Hepatic stellate cell (primary cell): ENCODE results near the gene FAM53A.

Experiments
- DNase-seq: peaks from one replicate; pipeline ENCODE4 v3.0.0; 2011; ENCODE audit warnings: low spot score

FAM53A gene

GRCh38 chr4:1683736-1684505, at the start of gene FAM53A:
Gene FAM53A, minus strand, starts transcription at chr4:1684313. Its CDS starts 15,572 bp downstream, at chr4:1668741.
- peak; percentile 84 for DNase-seq

DNA sequence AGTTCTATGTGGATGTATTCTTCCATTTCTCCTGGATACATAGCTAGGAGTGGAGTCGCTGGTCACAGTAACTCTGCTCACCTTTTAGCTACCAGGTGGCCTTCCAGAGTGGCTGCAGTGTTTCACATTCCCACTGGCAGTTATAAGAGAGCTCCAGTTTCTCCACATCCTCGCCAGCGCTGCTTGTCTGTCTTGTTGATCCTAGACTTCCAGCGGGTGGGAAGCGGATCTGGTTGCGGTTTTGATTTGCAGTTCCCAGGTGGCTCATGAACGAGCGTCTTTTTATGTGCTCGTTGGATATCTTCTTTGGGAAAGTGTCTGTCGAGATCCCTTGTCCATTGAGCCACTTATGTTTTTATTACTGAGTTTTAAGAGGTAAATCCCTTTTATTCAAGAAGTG, 48.8 kb upstream of the FAM53A start:
- DNase-seq, result no peak

DNA sequence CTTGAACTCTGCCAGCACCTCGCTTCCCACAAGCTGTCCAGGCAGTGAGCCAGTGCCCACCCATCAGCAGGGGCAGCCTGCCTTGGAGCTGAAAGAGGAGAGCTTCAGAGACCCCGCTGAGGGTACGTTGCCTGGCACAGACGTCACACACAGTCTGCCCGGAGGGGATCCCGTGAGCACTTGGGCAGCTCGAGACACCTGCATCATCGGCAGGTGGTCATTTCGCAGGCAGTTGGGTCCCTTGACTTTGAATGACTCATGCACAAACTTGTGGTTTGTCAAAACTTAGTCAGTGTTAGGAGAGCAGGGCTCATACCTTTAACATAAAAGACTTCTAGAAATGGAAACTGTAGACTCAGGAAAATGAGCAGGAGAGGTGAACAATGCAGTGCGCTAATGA, 47.1 kb upstream of the FAM53A start:
- DNase-seq, result no peak

- no peak for DNase-seq
Measured at GRCh38 chr4:1730532-1731135, 46.5 kb upstream of the FAM53A start.

- no peak for DNase-seq
Measured at GRCh38 chr4:1728061-1728980, 44.2 kb upstream of the FAM53A start.

GRCh38 chr4:1727117-1728031, 43.3 kb upstream of the FAM53A start:
- peak; percentile 77 for DNase-seq

DNA sequence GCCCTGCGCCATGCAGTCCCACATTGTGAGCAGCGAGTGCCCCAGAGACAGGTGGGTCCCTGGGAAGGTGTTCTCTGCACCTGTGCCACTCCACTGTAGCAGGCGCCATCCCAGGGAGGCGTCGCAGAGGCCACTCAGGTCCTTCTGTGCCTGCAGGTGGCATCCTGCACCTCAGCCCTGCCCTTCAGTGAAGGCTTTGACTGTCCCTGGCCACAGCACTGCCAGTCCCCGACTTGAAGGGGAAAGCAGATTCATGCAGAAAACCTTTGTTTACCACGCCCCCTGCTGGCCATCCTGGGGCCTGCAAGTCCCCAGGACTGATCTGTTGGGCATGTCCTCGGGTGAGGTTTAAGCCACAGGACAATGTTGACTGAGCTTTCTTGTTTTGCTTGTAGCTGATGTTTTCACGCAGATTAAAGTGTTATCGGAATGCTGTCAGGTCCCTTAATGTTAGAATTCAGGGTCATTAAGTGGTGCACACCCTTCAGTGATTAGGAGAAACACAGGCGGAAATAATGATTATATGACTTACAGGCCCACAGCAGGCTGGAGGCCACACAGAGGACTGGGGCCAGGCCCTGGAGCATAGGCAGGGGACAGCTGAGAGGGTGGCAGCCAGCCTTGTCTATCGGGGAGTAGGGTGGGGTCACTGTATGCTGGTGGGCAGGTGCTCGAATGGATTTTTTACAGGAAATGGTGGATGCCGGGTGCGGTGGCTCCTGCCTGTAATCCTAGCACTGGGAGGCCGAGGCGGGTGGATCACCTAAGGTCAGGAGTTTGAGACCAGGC, 42.2 kb upstream of the FAM53A start:
- DNase-seq, result peak; percentile 90

- no peak for DNase-seq
Measured at GRCh38 chr4:1725521-1725920, 41.4 kb upstream of the FAM53A start.

GRCh38 chr4:1723131-1723801, 39.2 kb upstream of the FAM53A start:
- DNase-seq, result no peak

- DNase-seq, result no peak
Measured at GRCh38 chr4:1722551-1723118, 38.5 kb upstream of the FAM53A start.

DNA sequence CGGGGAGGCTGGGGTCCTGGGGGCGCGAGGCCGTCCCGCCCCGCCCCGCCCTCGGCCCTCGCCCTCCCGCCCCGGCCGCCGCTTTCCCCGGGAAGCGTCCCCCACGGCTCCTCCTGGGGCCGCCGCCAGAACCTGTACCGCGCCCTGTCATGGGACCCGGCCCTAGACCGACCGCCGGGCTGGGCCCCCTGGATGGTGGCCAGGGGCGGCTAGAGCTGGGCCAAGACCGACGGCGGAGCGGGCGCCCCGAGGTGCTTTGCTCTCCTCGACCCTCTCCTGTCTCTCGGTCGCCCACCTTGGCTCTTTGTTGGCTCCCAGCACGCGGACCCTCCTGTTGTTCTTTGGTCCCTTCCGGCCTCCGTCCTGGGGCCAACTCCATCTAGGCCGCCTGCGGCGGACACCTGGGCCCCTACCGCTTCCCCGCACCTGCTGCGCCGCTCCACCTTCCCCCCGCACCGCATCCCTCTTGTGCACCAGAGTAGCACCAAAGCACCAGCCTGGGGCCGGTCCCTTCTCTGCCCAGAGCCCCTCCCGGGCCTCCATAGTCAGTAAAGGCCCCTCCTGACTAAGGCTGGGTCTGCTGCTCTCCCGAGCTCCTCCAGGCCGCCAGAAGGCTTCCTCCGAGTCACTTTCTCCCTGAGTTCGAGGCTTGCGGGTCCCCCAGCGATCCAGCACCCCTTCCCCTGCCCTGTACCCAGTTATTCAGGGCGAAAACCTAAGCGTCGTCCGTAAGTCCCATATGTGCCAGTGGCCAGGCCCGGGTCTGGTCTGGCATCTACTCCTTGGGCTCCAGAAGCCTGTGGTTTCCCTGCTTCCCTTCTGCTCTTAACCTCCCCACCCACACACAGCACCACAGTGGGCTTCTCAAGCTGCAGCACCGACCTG, 37.8 kb upstream of the FAM53A start:
- DNase-seq, result no peak

- peak; percentile 99 for DNase-seq
Measured at GRCh38 chr4:1721003-1721665, 37.0 kb upstream of the FAM53A start, which contains the start of the genes TACC3 and TMEM129. Gene TACC3, plus strand, starts transcription at chr4:1721521. Its CDS starts 1,901 bp downstream, at chr4:1723422. Gene TMEM129, minus strand, starts transcription at chr4:1721323. Its CDS starts 486 bp downstream, at chr4:1720837.

- peak; percentile 57 for DNase-seq
Measured at GRCh38 chr4:1720163-1720983, 36.3 kb upstream of the FAM53A start.

DNA sequence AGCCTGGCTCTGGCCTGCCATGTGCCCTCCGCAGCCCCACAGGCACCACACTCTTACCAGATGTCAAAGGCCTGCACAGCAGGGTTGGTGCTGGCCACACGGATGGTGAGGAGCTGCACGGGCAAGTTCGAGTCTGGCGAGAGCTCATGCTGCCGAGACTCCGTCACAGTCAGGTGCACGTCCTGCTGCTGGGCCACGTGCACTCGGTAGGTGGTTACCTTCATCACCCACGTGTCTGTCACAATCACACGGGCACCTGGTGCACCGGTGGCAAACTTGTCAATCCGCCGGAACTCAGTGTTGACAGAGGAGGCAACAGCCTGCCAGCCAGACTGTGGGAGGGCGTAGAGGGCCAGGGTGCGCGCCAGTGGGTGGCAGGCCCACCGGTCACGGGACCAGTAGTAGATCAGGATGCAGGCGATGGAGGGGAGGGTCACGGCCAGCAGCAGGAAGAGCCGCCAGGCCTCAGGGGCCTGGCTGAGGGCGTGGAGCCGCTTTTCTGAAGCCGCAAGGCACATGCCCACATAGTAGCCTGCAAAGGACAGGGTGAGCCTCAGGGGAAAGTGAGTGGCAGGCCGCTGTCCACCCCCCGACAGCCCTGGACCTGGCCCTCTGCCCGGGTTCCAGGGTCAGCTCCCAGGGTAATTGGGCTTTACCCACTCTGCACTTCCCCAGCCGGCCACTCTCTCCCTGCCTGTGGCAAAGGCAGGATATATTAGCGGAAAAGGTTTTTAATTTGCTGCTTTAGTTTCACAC, 34.2 kb upstream of the FAM53A start:
- DNase-seq, result peak; percentile 3

DNA sequence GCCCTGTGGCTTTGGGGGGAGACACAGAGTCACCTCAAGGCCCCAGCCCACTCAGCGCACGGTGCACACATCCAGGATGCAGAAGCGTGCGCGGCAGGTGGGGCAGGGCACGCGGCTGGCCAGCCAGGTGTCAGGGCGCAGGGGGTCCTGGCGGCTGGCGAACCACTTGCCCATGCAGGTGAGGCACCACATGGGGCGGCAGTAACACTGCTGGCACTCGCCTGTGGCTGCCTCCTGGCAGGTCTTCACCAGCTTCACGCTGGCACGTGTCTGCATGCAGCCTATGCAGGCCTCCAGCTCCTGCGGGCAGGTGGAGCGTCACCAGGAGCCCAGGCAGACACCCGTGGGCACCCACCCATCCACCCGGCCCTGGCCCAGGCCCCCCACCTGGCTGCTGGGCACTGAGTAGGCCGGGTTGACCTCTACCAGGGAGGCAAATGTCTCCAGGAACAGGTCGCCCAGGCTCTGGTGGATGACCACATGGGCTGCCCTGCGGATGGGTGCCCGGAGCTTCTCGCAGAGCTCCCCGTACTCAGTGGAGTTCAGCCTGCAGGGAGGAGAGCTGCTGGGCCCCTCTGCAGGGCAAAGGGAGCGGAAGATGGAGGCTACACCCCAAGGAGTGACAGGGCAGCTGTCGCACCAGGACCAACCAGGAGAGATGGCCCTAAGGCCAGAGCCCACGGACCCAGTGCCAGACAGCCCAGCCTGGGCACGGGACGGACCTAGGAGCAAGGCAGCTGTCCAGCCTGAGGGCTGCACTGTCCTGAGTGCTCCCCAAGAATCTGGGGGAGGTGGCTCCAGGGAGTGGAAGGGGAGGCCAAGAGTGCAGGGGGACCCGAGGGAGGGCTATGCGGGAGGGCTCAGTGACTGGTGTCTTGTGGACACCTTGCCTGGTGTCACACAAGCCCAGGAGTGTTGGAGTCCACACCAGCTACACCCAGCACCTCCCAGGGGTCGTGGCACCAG, 33.3 kb upstream of the FAM53A start:
- DNase-seq, result no peak
